Neutrophil (primary cell): ENCODE results near the gene CPEB2.

Experiments used
- H3K27ac ChIP-seq: fragments of 200-600 bp; sonication (generic); 2 replicates; pipeline ENCODE4 v1.5.1; 2016; ENCODE audit warnings: mild to moderate bottlenecking, moderate library complexity
- H3K27me3 ChIP-seq: fragments of 200-600 bp; sonication (generic); 2 replicates; pipeline ENCODE4 v1.6.0; 2016; ENCODE audit warnings: mild to moderate bottlenecking
- H3K36me3 ChIP-seq: fragments of 200-600 bp; sonication (generic); 2 replicates; pipeline ENCODE4 v1.5.1; 2017
- H3K4me1 ChIP-seq, 2 experiments: fragments of 200-600 bp in 1 of 2; sonication (generic) in 1 of 2; 1 replicate in 1 of 2; 2 replicates in 1 of 2; pipeline versions ENCODE4 v1.5.1 to v1.6.1; 2013 to 2016; ENCODE audit warnings: low read depth in 1 of 2, low read length in 1 of 2, mild to moderate bottlenecking in 1 of 2, moderate library complexity in 1 of 2; ENCODE audit not compliant: control insufficient read depth in 1 of 2, insufficient read depth in 1 of 2
- H3K4me3 ChIP-seq, 2 experiments: fragments of 200-600 bp in 1 of 2; sonication (generic) in 1 of 2; 1 replicate in 1 of 2; 2 replicates in 1 of 2; pipeline ENCODE4 v1.5.1; 2013 to 2016; ENCODE audit warnings: low read depth in 1 of 2, low read length in 1 of 2, mild to moderate bottlenecking in 1 of 2, moderate library complexity in 1 of 2
- H3K9me3 ChIP-seq: fragments of 200-600 bp; sonication (generic); 2 replicates; pipeline ENCODE4 v1.5.1; 2016
- TF ChIP-seq, protein P1 (sequence below): fragments of 200-600 bp; sonication (generic); IDR thresholded peaks from 2 replicates; pipeline ENCODE4 v1.5.1; 2016; ENCODE audit warnings: antibody characterized with exemption

The CPEB2 gene

DNA sequence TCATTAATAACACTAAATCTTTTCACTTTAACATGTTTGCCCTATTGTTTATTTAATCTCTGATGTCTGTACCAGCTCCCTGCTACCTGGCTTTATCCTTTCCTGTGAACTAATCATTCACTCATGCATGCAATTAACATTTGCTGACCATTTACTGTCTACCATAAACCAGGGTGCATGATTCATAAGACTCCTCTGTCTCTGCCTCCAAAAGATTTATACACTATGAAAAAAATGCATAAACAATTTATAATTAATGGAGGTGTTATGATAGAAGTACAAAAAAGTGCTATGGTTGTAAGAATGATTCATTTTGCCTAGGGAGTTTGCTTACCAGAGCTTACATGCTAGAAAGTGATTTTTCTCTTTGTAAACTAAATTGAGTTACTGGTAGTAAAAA is 24.5 kb upstream of the CPEB2 start:
- no peaks in the 10 kb centered on the region for H3K27me3 ChIP-seq
- H3K4me1 ChIP-seq: no peaks in the 10 kb centered on the region
- TF ChIP-seq, protein P1, sequence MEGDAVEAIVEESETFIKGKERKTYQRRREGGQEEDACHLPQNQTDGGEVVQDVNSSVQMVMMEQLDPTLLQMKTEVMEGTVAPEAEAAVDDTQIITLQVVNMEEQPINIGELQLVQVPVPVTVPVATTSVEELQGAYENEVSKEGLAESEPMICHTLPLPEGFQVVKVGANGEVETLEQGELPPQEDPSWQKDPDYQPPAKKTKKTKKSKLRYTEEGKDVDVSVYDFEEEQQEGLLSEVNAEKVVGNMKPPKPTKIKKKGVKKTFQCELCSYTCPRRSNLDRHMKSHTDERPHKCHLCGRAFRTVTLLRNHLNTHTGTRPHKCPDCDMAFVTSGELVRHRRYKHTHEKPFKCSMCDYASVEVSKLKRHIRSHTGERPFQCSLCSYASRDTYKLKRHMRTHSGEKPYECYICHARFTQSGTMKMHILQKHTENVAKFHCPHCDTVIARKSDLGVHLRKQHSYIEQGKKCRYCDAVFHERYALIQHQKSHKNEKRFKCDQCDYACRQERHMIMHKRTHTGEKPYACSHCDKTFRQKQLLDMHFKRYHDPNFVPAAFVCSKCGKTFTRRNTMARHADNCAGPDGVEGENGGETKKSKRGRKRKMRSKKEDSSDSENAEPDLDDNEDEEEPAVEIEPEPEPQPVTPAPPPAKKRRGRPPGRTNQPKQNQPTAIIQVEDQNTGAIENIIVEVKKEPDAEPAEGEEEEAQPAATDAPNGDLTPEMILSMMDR: no peak
- no peak overlapping the region for H3K27ac ChIP-seq
- H3K4me3 ChIP-seq: no peak overlapping the region
- no peaks in the 10 kb centered on the region for H3K36me3 ChIP-seq
- no peaks in the 10 kb centered on the region for H3K9me3 ChIP-seq

DNA sequence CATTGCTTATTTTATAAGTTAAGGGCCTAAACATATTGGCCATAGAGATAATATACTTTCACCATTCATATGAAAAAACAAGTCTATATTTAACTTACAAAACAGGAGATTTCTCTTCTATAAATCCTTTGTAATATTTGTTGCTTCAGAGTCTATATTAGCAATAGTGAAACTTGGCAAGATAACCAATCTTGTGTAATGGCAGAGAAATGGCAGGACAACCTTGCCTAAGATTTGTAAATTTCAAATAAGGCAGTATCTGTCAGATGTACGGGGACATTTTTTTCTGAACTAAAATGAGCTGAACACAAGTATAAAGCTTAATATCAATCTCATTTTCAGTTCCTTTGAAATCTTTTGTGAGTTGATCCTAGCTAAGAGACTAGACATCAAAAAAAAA is 17.8 kb upstream of the CPEB2 start:
- H3K36me3 ChIP-seq: no peaks in the 10 kb centered on the region
- no peak overlapping the region for H3K4me3 ChIP-seq
- peaks cover 0 to 16% of the 10 kb centered on the region in 2 experiments for H3K4me1 ChIP-seq
- no peaks in the 10 kb centered on the region for H3K9me3 ChIP-seq
- H3K27ac ChIP-seq: peak overlapping the region; percentile 33
- no peaks in the 10 kb centered on the region for H3K27me3 ChIP-seq
- TF ChIP-seq, protein P1: no peak

DNA sequence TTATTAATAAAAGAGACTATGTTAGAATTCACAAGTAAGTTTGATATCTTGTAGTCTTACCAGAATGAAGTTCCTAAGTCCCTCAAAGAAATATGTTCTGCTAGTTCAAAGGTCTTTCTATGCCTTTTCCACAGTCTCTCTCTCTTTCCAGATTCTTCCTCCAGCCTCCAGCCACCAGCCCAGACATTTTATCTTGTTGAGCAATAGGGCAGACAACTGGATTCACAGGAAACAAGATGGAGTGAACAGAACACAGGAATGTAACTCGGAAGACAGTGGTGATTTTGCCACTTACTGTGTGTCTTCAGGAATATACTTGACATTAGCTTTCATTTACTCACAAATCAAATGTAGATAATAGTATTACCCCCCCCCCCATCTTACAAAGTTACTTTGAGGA is 17.1 kb upstream of the CPEB2 start:
- Histone ChIP-seq H3K4me1 (peaks cover 0 to 16% of the 10 kb centered on the region in 2 experiments), H3K4me3 (no peak overlapping the region), H3K9me3 (no peaks in the 10 kb centered on the region), H3K36me3 (no peaks in the 10 kb centered on the region), H3K27me3 (no peaks in the 10 kb centered on the region), H3K27ac (no peak overlapping the region)
- TF ChIP-seq, protein P1: no peak

DNA sequence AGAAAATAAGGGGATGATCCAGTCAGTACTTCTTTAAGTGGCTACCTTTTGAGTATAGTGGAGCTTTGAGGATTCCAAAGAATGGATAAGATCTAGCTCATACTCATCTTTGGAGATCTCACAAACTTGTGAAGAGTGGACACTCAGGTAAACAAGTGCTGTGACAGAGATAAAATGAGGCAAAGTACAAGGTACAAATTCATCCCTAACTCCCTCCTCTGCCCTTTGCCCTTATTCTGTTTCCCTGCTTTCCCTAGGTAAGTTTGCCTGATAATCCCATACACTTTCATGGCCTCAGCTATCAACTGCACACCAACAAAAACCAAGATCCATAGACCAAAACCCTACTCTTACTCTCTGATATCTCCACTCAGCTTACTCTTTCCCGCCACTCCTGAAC is 16.4 kb upstream of the CPEB2 start:
- no peak overlapping the region for H3K27ac ChIP-seq
- no peak overlapping the region for H3K4me3 ChIP-seq
- TF ChIP-seq, protein P1: no peak
- H3K27me3 ChIP-seq: no peaks in the 10 kb centered on the region
- no peaks in the 10 kb centered on the region for H3K36me3 ChIP-seq
- H3K9me3 ChIP-seq: no peaks in the 10 kb centered on the region
- H3K4me1 ChIP-seq: peaks cover 0 to 16% of the 10 kb centered on the region in 2 experiments

DNA sequence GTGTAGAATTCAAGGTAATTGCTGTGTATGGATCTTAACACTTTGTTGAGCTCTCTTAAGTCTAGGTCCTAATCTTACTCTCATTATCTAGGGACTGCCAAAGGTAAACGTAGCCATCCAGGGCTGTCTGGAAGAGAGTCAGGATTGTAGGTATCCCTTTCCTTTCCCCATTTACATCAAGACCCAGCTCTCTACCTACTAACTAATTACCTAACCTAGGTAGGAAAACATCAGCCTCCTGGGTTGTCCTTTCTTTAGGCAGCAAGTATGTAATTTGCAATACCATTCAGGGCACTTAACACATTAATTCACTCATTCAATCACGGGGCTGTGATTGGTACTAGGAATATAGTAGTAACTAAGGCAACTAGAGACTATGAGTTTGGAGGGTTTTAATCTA is 15.2 kb upstream of the CPEB2 start:
- Histone ChIP-seq H3K36me3 (no peaks in the 10 kb centered on the region), H3K27ac (no peak overlapping the region), H3K9me3 (no peaks in the 10 kb centered on the region), H3K4me1 (peaks cover 0 to 16% of the 10 kb centered on the region in 2 experiments), H3K27me3 (no peaks in the 10 kb centered on the region), H3K4me3 (no peak overlapping the region)
- TF ChIP-seq, protein P1: no peak

DNA sequence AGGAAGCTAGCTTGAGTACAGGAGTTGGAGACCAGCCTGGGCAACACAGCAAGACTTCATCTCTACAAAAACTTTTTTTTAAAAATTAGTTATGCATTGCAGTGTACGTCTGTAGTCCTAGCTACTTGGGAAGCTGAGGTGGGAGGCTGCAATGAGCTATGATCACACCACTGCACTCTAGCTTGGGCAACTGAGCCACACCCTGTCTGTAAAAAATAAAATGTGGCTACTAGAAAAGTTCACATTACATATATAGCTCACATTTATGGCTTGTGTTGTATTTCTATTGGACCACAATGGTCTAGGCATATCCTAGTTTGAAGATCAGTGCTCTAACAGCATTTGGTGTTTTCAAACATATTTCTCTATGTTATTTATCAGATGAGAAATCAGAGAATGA is 11.8 kb upstream of the CPEB2 start:
- Histone ChIP-seq H3K4me1 (peaks cover 13 to 17% of the 10 kb centered on the region in 2 experiments), H3K27ac (no peak overlapping the region), H3K27me3 (no peaks in the 10 kb centered on the region), H3K9me3 (no peaks in the 10 kb centered on the region), H3K36me3 (no peaks in the 10 kb centered on the region), H3K4me3 (no peak overlapping the region)
- TF ChIP-seq, protein P1: no peak
